Measurements from ENCODE around the gene CASZ1.

Gene CASZ1

DNA sequence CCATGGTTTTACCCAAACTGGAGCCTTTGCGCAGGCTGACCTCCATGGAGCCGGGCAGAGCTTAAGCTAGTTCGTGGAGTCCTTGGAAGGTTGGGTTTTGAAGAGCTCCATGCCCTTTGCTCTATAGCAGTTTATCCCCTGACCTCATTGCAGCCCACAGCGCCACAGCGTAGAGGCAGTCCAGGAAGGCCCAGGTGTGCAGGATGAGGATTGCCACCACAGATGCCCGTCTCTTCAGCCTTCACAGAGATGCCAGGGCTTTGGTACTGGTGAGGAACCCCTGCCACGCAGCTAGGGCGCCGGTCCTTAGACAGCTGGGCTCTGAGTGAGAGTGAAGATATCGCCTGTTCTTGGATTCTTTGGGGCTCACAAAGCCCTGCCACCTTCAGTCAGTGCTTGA, 183.1 kb downstream of the CASZ1 start:
- Histone ChIP-seq H3K4me2 (ENCODE audit: low read length) (no peak overlapping the region), H3K79me2 (no peaks in the 10 kb centered on the region), H2AFZ (no peak overlapping the region), H3K27me3 (ENCODE audit: control insufficient read depth, insufficient read depth, low read length) (no peaks in the 10 kb centered on the region), H3K9ac (no peak overlapping the region), H3K36me3 (ENCODE audit: control insufficient read depth, insufficient read depth, low read length) (no peaks in the 10 kb centered on the region), H3K4me3 (ENCODE audit: low read depth, low read length) (no peak overlapping the region), H3K27ac (no peak overlapping the region), H3K9me3 (ENCODE audit: control insufficient read depth, low read length) (no peaks in the 10 kb centered on the region), H3K4me1 (no peaks in the 10 kb centered on the region)
- TF ChIP-seq CTCF (IDR thresholded peaks at IDR 0.05) = no peak

DNA sequence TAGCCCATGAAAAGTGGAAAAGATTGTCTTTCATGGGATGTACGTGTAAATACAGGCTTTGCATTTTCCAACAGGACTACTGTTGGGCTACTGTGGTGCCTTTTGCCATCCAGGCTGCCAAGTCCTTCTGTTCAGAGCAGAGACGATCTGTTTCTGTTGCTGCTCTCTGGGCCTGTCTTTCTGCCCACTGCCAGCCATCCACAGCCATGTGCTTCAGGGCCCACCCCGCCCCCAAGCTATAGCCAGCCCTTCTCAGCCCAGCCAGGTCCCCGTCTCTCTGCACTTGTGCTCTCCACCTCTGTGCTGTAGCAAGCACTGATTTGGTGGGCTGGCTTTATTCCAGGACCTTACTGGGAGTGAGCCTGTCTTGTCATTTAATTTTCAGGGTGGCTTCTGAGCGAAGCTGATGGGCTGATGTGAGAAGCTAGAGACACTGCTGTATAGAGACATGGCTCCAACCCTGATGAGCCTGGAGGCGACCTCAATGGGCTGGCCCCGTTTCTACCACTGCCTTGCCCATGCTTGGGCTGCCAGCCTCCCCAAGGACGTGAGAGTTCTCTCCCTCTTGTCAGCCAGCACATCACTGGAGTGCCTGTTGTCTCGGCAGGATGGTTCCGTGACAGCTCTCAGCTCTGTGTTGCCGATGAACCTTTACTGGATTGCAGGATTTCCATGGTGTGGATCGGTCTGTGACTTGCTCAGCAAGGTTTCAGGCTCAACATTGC, 183.8 kb downstream of the CASZ1 start:
- no peaks in the 10 kb centered on the region for H3K79me2 ChIP-seq
- H3K4me3 ChIP-seq (ENCODE audit: low read depth, low read length) = no peak overlapping the region
- H3K27me3 ChIP-seq (ENCODE audit: control insufficient read depth, insufficient read depth, low read length) = no peaks in the 10 kb centered on the region
- no peak overlapping the region for H3K27ac ChIP-seq
- no peak overlapping the region for H3K9ac ChIP-seq
- TF ChIP-seq CTCF (IDR thresholded peaks at IDR 0.05) = no peak
- H3K9me3 ChIP-seq (ENCODE audit: control insufficient read depth, low read length) = no peaks in the 10 kb centered on the region
- no peaks in the 10 kb centered on the region for H3K36me3 ChIP-seq (ENCODE audit: control insufficient read depth, insufficient read depth, low read length)
- no peak overlapping the region for H2AFZ ChIP-seq
- no peaks in the 10 kb centered on the region for H3K4me1 ChIP-seq
- H3K4me2 ChIP-seq (ENCODE audit: low read length) = no peak overlapping the region

DNA sequence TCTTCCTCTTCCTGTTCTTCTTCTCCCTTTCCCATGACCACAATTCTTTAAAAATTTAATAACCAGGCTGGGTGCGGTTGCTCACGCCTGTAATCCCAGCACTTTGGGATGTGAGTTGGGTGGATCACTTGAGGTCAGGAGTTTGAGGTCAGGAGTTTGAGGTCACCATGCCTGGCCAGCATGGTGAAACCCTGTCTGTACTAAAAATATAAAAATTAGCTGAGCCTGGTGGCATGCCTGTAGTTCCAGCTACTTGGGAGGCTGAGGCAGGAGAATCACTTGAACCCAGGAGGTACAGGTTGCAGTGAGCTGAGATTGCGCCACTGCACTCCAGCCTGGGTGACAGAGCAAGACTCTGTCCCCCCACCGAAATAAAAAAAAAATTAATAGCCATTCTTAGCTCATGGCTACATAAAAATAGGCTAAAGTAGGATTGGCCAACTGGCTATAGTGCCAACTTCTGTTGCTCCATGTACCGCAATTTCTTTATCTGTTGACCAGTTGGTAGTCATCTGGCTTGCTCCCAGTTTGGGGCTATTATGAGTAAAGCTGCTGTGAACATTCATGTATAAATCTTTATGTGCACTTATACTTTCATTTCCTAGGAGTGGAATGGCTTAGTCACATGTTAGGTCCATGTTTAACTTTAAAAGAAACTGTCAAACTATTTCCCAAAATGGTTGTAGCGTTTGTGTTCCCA, 185.4 kb downstream of the CASZ1 start:
- Histone ChIP-seq H3K4me2 (ENCODE audit: low read length) (no peak overlapping the region), H3K27ac (no peak overlapping the region), H3K4me3 (ENCODE audit: low read depth, low read length) (no peak overlapping the region), H3K27me3 (ENCODE audit: control insufficient read depth, insufficient read depth, low read length) (no peaks in the 10 kb centered on the region), H3K9me3 (ENCODE audit: control insufficient read depth, low read length) (no peaks in the 10 kb centered on the region), H3K9ac (no peak overlapping the region), H3K79me2 (no peaks in the 10 kb centered on the region), H2AFZ (no peak overlapping the region), H3K4me1 (no peaks in the 10 kb centered on the region), H3K36me3 (ENCODE audit: control insufficient read depth, insufficient read depth, low read length) (no peaks in the 10 kb centered on the region)
- TF ChIP-seq CTCF (IDR thresholded peaks at IDR 0.05) = no peak

DNA sequence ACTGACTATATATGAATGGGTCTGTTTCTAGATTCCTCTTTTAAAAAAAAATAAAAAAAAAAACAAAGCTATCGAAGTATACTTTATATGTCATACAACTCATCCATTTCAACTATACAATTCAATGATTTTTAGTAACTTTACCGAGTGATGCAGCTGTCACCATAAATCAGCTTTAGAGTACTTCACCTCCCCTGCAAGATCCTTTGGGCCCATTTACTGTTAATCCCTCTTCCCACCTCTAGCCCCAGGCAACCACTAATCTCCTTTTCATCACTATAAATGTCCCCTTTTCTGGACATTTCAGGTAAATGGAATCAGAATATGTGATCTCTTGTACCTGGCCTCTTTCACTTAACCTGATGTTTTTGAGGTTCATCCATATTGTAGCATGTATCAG, 187.8 kb downstream of the CASZ1 start:
- H3K79me2 ChIP-seq = no peaks in the 10 kb centered on the region
- no peaks in the 10 kb centered on the region for H3K4me1 ChIP-seq
- H3K27ac ChIP-seq = no peak overlapping the region
- H3K36me3 ChIP-seq (ENCODE audit: control insufficient read depth, insufficient read depth, low read length) = no peaks in the 10 kb centered on the region
- no peak overlapping the region for H3K4me3 ChIP-seq (ENCODE audit: low read depth, low read length)
- no peaks in the 10 kb centered on the region for H3K9me3 ChIP-seq (ENCODE audit: control insufficient read depth, low read length)
- no peak overlapping the region for H3K4me2 ChIP-seq (ENCODE audit: low read length)
- no peak overlapping the region for H2AFZ ChIP-seq
- no peaks in the 10 kb centered on the region for H3K27me3 ChIP-seq (ENCODE audit: control insufficient read depth, insufficient read depth, low read length)
- no peak for TF ChIP-seq CTCF (IDR thresholded peaks at IDR 0.05)
- no peak overlapping the region for H3K9ac ChIP-seq
